LNCaP clone FGC (cell line): Measurements from ENCODE around the gene KCNIP1.
A peak's percentile ranks its signal among the peaks of the same experiment; 100 is the strongest.

Experiments used
- DNase-seq: peaks from one replicate; pipeline ENCODE4 v3.0.0-alpha.2; 2011; ENCODE audit warnings: low read depth
- H3K4me3 ChIP-seq: 2 replicates; pipeline ENCODE4 v1.5.1; 2011; ENCODE audit warnings: mild to moderate bottlenecking, low read depth, low read length, control low read depth
- CTCF ChIP-seq: IDR thresholded peaks from 2 replicates; pipeline ENCODE4 v1.5.1; 2012; ENCODE audit warnings: mild to moderate bottlenecking; ENCODE audit not compliant: control insufficient read depth, insufficient read depth; ENCODE audit errors: extremely low read depth

The KCNIP1 gene

DNA sequence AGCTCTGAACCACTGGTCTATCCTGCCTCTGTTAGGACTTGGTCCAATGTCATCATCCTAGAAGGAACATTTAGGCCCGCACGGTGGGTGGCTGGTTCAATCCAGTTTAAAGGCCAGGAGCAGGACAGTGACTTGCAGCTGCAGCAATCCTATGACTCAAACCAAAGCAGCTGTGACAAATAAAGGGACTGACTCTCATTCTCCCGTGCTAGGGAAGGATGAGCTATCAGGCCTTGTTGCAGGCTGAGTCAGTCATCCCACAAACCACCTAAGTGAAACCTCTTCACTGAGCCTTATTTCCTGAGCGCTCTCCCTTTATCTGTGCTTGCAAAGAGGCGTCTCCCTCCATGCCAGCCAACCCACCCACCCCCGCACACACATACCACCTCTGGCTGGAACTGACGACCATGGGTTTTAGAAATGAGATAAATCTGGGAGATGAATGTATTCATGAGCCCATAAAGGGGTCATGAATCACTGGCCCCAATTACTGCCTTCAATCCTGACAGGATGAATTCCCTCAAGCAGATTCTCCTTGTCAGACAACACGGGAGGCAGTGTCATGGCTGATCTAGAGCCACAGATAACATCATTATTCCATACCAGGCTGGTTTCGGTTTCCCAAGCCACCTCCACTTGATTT lies 93.4 kb downstream of the KCNIP1 start:
- TF ChIP-seq CTCF = no peak
- no peak for DNase-seq
- no peak overlapping the region for H3K4me3 ChIP-seq

DNA sequence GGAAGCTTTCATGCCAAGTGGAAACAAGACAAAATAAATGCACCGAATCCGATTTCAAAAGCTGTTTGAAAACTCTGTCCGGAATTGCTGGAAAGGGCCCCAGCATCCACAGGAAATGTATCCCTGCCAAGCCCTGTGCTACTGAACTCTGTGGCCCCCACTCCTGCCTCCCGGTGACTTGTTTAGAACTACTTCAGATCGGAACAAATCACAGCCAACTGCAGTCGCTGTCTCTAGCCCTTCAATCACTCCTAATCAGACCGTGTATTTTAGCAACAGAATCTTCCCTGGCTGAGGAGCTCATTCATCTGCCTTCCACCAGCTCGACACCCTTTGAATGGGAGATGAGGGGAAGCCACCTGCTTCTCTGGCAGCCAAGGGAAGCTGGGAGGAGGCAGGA lies 94.1 kb downstream of the KCNIP1 start:
- DNase-seq = no peak
- no peak for TF ChIP-seq CTCF
- H3K4me3 ChIP-seq = no peak overlapping the region

GRCh38 chr5:170599756-170600155 lies 95.9 kb downstream of the KCNIP1 start:
- TF ChIP-seq CTCF = no peak
- H3K4me3 ChIP-seq = no peak overlapping the region
- DNase-seq = no peak

DNA sequence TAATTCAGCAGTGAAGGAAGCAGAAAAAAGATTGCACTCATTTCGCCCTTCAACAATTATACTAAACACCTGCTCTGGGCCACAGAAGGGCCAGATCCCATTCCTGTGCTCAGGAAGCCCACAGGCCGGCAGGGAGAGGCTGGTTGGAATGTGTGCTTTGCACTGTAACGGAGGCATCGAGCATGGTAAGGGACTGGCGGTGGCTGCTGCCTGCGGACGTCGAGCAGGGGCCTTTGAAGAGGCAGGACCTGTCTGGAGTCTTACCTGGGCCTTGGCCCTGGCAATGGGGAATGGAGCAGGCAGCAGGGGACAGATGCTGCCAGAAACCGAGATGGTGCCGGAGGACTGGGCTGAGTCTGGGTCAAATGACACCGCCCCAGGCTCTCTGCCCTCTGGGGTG lies 97.8 kb downstream of the KCNIP1 start:
- no peak for TF ChIP-seq CTCF
- DNase-seq = no peak

GRCh38 chr5:170603109-170603508 lies 99.3 kb downstream of the KCNIP1 start:
- no peak for TF ChIP-seq CTCF
- no peak for DNase-seq
- H3K4me3 ChIP-seq = no peak overlapping the region

More for the DNA sequence above, 97.8 kb downstream of the KCNIP1 start:
- H3K4me3 ChIP-seq = no peak overlapping the region

- DNase-seq = no peak
- TF ChIP-seq CTCF = peak; percentile 54
- no peak overlapping the region for H3K4me3 ChIP-seq
Measured at GRCh38 chr5:170603578-170604565, 100.1 kb downstream of the KCNIP1 start.
